GM19351 (cell line): Measurements from ENCODE around the gene UNK.
"Not testable (repeated sequence)": the region's sequence is repeated elsewhere in the genome, so short reads cannot be mapped to it uniquely, and the experiment has no call there.

Experiments used
- ATAC-seq: cut with Tn5 transposase; IDR thresholded peaks from one replicate; pipeline ENCODE4 v1.9.1; 2021; ENCODE audit warnings: mild to moderate bottlenecking, moderate library complexity; ENCODE audit not compliant: unreplicated experiment

The UNK gene

DNA sequence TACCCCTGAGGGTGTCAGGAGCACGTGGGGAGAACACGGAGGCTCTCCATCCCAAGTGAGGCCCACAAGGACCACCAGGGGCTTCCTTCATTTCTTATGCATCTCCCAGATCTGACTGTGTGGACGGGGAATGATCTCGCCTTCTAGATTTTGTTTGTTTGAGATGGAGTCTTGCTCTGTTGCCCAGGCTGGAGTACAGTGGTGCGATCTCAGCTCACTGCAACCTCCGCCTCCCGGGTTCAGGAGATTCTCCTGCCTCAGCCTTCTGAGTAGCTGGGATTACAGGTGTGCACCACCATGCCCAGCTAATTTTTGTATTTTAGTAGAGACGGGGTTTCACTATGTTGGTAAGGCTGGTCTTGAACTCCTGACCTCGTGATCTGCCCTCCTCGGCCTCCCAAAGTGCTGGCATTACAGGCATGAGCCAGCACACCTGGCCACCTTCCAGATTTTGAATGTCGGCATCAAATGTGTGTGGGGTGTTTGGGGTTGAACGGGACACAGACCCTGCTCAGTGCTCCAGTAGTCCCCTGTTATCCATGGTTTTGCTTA lies 84.2 kb downstream of the UNK start:
- ATAC-seq, result not testable (repeated sequence)

DNA sequence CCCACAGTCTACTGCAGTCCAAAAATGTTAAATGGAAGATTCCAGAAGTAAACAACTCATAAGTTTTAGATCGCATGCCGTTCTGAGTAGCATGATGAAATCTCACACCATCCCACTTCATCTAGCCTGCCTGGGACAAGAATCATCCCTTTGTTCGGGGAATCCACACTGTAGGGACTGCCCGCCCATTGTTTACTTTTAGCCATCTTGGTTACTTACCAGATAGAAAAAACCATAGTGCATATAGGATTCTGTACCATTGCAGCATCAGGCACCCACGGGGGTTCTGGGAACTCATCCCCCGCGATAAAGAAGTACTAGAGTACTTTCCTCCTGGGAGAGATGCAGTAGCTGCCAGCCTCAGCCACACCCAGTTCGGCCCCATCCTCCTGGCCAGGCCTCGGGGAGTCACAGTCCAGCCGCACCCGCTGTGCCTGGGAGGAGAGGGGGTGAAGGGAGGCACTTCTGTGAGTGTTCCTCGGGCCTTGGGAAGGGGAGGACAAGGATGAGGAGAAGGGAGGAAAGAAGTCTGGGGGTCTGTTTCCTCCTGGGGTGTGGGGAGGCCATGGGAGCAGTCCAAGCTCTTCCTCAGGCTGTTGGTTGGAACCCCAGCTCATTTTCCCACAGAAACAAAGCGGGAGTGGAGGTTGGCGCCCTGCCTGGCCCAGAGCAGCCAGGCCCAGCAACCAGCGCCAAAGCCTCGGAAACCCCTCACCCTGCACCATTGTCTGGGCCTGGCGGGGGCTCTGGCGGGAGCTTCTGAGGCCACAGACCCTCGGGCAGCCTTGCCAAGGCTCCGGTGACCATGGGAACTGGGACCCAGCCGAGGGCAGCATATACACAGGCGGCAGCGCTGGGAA lies 84.9 kb downstream of the UNK start:
- no peak for ATAC-seq

DNA sequence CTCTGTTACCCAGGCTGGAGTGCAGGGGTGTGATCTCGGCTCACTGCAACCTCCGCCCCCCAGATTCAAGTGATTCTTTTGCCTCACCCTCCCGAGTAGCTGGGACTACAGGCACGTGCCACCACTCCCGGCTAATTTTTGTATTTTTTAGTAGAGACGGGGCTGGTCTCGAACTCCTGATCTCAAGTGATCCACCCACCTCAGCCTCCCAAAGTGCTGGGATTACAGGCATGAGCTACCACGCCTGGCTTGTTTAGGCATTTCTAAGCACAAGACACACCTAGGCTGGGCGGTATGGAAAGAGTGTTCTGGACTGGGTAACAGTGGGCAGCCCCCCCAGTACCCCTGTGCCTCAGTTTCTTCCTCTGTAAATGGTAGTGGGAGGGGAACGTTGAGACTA lies 85.6 kb downstream of the UNK start:
- ATAC-seq, result not testable (repeated sequence)

DNA sequence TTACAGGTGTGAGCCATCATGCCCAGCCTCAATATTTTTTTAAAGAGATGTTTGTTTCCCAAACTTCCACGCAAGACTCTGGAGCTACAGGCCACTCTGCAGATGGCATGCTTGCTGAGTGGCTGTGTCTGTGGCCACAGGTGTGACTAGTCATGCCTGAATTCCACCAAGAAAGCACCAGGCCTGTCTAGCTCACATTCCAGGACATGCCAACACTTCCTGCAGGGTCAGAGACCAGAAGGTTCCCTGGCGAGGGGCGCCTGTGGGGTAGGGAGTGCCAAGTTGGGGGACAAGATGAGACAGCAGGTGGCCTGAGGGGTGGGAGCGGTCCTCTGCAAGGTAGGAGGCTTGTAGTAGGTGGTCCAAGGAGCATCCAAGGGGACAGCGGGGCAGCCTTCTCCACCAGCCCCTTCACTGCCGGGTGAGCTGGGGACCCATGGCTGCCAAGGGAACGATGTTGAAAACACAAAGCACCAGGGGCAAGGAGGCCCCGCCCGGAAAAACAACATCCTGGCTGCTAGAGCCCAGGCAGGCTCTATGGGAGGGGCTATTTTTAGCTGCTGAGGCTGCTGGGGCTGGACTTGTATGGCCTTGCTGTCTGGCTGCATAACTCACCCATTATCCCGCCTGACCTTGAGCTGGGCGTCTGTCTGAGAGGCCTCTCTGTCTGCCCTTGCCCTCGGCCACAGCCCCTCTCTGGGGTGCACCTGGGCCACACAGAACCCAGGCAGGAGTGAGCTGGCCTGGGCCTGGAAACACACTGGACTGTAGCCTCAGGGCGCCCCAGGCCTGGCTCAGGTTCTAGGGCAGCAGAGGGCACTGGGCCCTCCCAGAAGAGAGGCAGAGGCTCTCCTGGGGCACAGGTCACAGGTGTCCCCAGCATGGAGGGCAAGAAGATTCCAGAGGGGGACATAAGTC lies 88.1 kb downstream of the UNK start:
- ATAC-seq, result no peak

DNA sequence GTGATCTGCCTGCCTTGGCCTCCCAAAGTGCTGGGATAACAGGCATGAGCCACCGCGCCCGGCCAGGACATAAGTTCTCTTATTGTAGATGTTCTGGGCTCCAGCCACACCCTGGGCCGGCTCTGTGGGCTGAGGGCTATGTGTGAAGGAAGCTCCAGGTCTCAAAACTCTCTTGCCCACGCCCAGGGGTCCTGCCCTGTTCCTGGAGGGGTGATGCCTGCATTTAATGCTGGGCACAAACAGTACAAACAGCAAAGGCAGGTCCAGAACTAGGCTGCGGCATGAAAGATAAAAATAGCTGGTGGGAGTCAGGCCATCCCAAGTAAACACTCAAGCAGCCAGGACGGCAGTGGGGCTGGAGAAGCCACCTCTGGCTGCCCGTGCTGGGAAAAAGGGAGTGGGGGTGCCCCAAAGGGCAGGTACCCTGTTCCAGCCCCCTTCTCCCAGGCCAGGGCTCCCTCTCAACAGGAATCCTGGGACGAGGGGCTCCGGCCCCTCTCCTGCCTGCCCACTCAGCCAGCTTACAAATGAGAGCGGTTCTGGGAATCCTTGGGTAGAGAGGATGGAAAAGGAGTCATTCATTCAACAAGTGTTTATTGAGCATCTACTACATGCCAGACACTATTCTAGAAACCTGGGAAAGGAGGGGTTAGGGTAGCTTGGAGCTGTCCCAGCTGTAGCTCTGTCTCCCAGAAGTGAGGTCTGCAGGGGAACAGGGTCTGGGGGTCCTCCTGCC lies 89.1 kb downstream of the UNK start:
- no peak for ATAC-seq

DNA sequence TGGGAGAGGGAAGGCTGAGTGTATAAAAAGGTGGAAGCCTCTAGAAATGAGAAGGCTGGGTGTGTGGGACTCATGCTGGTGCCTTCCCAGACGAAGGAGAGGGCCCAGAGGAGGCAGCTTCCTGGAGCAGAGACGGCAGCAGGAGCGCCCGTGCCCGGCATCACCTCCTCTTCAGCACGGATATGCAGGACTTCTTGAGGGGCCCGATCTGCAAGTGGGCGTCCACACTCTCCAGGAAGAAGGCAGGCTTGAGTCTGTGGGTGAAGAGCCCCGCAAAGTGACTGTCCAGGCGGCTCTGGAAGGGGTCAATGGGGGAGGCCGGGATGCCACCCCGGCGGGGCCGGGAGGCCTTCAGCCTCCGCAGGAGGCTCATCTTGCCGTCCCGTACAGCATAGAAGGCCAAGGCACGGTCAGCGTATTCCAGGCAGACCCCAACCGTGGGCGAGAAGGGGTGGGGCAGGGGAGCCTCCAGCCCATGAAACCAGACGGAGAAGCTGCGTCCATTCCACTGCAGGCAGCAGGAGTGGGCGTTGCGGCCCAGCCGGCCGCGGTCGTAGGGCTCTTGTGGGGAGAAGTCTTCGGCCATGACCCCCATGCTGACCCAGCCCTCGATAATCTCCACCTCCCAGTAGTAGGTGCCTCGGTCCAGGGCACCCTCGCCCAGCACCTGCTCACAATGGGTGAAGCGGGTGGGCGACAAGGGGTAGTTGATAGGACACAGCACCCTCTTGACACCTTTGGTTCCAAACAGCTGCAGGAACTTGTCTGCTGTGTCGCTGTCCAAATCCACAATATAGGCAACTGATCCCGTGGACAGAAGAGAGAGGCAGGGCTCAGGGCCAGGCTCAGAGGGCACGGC lies 89.9 kb downstream of the UNK start:
- no peak for ATAC-seq
